ENCODE measurements around the gene DCUN1D5. TPM values are rescaled to one million over a fixed set of nuclear protein-coding genes. Genes with fewer than 3 reads are reported as not detected.

Gene DCUN1D5
- total and polyA plus RNA-seq, 2 of the 13 experiments (the other 11 are each of a cell fraction or from before 2014, with no cell fraction given), result 32.9 to 46.7 TPM

GRCh38 chr11:103071008-103071407 is 21.0 kb downstream of the DCUN1D5 start (continued):
- TF ChIP-seq, protein P1, sequence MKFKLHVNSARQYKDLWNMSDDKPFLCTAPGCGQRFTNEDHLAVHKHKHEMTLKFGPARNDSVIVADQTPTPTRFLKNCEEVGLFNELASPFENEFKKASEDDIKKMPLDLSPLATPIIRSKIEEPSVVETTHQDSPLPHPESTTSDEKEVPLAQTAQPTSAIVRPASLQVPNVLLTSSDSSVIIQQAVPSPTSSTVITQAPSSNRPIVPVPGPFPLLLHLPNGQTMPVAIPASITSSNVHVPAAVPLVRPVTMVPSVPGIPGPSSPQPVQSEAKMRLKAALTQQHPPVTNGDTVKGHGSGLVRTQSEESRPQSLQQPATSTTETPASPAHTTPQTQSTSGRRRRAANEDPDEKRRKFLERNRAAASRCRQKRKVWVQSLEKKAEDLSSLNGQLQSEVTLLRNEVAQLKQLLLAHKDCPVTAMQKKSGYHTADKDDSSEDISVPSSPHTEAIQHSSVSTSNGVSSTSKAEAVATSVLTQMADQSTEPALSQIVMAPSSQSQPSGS (CRISPR knock-in tag; IDR thresholded peaks at IDR 0.05), result no peak
- TF ChIP-seq TFE3 (CRISPR knock-in tag; IDR thresholded peaks at IDR 0.05) (no peak), ZNF160 (CRISPR knock-in tag; IDR thresholded peaks at IDR 0.05) (no peak), PAXIP1 (CRISPR knock-in tag; conservative IDR thresholded peaks at IDR 0.05) (peak; percentile 52), ZFP36 (IDR thresholded peaks at IDR 0.05; ENCODE audit: borderline replicate concordance, low read depth, low read length, partially characterized antibody) (no peak), MIER3 (CRISPR knock-in tag; IDR thresholded peaks at IDR 0.05; ENCODE audit: borderline replicate concordance) (no peak), TEAD3 (CRISPR knock-in tag; optimal IDR thresholded peaks at IDR 0.05; ENCODE audit: borderline replicate concordance) (no peak), SALL1 (CRISPR knock-in tag; IDR thresholded peaks at IDR 0.05) (no peak), TAF15 (IDR thresholded peaks at IDR 0.05; ENCODE audit: low read depth, low read length, poor library complexity, severe bottlenecking) (no peak), ZNF3 (CRISPR knock-in tag; IDR thresholded peaks at IDR 0.05) (no peak), PCBP1 (IDR thresholded peaks at IDR 0.05; ENCODE audit: borderline replicate concordance, low read depth, low read length) (no peak)
- TF ChIP-seq, protein P2, sequence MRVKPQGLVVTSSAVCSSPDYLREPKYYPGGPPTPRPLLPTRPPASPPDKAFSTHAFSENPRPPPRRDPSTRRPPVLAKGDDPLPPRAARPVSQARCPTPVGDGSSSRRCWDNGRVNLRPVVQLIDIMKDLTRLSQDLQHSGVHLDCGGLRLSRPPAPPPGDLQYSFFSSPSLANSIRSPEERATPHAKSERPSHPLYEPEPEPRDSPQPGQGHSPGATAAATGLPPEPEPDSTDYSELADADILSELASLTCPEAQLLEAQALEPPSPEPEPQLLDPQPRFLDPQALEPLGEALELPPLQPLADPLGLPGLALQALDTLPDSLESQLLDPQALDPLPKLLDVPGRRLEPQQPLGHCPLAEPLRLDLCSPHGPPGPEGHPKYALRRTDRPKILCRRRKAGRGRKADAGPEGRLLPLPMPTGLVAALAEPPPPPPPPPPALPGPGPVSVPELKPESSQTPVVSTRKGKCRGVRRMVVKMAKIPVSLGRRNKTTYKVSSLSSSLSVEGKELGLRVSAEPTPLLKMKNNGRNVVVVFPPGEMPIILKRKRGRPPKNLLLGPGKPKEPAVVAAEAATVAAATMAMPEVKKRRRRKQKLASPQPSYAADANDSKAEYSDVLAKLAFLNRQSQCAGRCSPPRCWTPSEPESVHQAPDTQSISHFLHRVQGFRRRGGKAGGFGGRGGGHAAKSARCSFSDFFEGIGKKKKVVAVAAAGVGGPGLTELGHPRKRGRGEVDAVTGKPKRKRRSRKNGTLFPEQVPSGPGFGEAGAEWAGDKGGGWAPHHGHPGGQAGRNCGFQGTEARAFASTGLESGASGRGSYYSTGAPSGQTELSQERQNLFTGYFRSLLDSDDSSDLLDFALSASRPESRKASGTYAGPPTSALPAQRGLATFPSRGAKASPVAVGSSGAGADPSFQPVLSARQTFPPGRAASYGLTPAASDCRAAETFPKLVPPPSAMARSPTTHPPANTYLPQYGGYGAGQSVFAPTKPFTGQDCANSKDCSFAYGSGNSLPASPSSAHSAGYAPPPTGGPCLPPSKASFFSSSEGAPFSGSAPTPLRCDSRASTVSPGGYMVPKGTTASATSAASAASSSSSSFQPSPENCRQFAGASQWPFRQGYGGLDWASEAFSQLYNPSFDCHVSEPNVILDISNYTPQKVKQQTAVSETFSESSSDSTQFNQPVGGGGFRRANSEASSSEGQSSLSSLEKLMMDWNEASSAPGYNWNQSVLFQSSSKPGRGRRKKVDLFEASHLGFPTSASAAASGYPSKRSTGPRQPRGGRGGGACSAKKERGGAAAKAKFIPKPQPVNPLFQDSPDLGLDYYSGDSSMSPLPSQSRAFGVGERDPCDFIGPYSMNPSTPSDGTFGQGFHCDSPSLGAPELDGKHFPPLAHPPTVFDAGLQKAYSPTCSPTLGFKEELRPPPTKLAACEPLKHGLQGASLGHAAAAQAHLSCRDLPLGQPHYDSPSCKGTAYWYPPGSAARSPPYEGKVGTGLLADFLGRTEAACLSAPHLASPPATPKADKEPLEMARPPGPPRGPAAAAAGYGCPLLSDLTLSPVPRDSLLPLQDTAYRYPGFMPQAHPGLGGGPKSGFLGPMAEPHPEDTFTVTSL (CRISPR knock-in tag; IDR thresholded peaks at IDR 0.05; ENCODE audit: borderline replicate concordance), result peak; percentile 21; the same call in 1 of the 2 replicates
- TF ChIP-seq, protein P3, sequence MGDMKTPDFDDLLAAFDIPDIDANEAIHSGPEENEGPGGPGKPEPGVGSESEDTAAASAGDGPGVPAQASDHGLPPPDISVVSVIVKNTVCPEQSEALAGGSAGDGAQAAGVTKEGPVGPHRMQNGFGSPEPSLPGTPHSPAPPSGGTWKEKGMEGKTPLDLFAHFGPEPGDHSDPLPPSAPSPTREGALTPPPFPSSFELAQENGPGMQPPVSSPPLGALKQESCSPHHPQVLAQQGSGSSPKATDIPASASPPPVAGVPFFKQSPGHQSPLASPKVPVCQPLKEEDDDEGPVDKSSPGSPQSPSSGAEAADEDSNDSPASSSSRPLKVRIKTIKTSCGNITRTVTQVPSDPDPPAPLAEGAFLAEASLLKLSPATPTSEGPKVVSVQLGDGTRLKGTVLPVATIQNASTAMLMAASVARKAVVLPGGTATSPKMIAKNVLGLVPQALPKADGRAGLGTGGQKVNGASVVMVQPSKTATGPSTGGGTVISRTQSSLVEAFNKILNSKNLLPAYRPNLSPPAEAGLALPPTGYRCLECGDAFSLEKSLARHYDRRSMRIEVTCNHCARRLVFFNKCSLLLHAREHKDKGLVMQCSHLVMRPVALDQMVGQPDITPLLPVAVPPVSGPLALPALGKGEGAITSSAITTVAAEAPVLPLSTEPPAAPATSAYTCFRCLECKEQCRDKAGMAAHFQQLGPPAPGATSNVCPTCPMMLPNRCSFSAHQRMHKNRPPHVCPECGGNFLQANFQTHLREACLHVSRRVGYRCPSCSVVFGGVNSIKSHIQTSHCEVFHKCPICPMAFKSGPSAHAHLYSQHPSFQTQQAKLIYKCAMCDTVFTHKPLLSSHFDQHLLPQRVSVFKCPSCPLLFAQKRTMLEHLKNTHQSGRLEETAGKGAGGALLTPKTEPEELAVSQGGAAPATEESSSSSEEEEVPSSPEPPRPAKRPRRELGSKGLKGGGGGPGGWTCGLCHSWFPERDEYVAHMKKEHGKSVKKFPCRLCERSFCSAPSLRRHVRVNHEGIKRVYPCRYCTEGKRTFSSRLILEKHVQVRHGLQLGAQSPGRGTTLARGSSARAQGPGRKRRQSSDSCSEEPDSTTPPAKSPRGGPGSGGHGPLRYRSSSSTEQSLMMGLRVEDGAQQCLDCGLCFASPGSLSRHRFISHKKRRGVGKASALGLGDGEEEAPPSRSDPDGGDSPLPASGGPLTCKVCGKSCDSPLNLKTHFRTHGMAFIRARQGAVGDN (CRISPR knock-in tag; IDR thresholded peaks at IDR 0.05), result no peak
